Breast epithelium (tissue), 4 donors: Measurements from ENCODE around the gene KLF3. TPM values are rescaled to one million over a fixed set of nuclear protein-coding genes. Genes with fewer than 3 reads are reported as not detected.

ENCODE experiments used
- DNase-seq, 2 donors: peaks; one replicate each; pipeline ENCODE4 v3.0.0-alpha.2; 2019; ENCODE audit warnings: low spot score in 2 of 2
- H3K27ac ChIP-seq, 2 donors: fragments of 200-600 bp; sonication (generic) in 1 of 2; one replicate each; pipeline ENCODE4 v1.5.1; 2016 to 2019; ENCODE audit warnings: mild to moderate bottlenecking in 1 of 2
- H3K27me3 ChIP-seq, 2 donors: fragments of 200-600 bp; sonication (generic) in 1 of 2; one replicate each; pipeline versions ENCODE4 v1.5.1 to v1.6.0; 2017 to 2019; ENCODE audit warnings: control low read depth in 1 of 2, mild to moderate bottlenecking in 1 of 2
- H3K36me3 ChIP-seq: fragments of 200-600 bp; one replicate; pipeline ENCODE4 v1.5.1; 2019
- H3K4me1 ChIP-seq, 2 donors: fragments of 200-600 bp; sonication (generic); one replicate each; pipeline ENCODE4 v1.5.1; 2016 to 2019; ENCODE audit warnings: control low read depth in 1 of 2
- H3K4me3 ChIP-seq, 3 donors: fragments of 200-600 bp; sonication (generic); 1 replicate in 2 of 3; 2 replicates in 1 of 3; pipeline ENCODE4 v1.5.1; 2016 to 2019; ENCODE audit warnings: mild to moderate bottlenecking in 3 of 3, moderate library complexity in 2 of 3
- H3K9me3 ChIP-seq, 2 donors: fragments of 200-600 bp; sonication (generic) in 1 of 2; one replicate each; pipeline ENCODE4 v1.5.1; 2016 to 2019; ENCODE audit warnings: control low read depth in 1 of 2
- POLR2A ChIP-seq: fragments of 450-650 bp; IDR thresholded peaks from one replicate; pipeline ENCODE4 v1.6.1; 2016; ENCODE audit warnings: antibody characterized with exemption, mild to moderate bottlenecking, moderate library complexity
- POLR2AphosphoS5 ChIP-seq, 3 donors: sonication (generic); formaldehyde crosslinking; IDR thresholded peaks; one replicate each; pipeline ENCODE4 v1.6.1; 2017; ENCODE audit warnings: antibody characterized with exemption in 3 of 3
- intact Hi-C: fragments of 100-400 bp; cut with DNase I; formaldehyde crosslinking; loops from one replicate; pipeline ENCODE4 v1.15.1; 2023; ENCODE audit warnings: low total_unique reads
- total RNA-seq, 3 donors: library from RNA; depleted of rRNA; stranded (reverse); fragments of >200 nt; gene quantifications; one replicate each; pipeline ENCODE4 v1.1.0, GENCODE V29; 2016
- TF ChIP-seq, protein P1 (sequence below), 3 donors: fragments of 450-650 bp; IDR thresholded peaks; one replicate each; pipeline ENCODE4 v1.5.1; 2016 to 2017; ENCODE audit warnings: antibody characterized with exemption in 3 of 3, mild to moderate bottlenecking in 3 of 3, moderate library complexity in 3 of 3

KLF3 gene
- 10 to 100 TPM; 33.4 to 48.5 (median 36.0) TPM for total RNA-seq

DNA sequence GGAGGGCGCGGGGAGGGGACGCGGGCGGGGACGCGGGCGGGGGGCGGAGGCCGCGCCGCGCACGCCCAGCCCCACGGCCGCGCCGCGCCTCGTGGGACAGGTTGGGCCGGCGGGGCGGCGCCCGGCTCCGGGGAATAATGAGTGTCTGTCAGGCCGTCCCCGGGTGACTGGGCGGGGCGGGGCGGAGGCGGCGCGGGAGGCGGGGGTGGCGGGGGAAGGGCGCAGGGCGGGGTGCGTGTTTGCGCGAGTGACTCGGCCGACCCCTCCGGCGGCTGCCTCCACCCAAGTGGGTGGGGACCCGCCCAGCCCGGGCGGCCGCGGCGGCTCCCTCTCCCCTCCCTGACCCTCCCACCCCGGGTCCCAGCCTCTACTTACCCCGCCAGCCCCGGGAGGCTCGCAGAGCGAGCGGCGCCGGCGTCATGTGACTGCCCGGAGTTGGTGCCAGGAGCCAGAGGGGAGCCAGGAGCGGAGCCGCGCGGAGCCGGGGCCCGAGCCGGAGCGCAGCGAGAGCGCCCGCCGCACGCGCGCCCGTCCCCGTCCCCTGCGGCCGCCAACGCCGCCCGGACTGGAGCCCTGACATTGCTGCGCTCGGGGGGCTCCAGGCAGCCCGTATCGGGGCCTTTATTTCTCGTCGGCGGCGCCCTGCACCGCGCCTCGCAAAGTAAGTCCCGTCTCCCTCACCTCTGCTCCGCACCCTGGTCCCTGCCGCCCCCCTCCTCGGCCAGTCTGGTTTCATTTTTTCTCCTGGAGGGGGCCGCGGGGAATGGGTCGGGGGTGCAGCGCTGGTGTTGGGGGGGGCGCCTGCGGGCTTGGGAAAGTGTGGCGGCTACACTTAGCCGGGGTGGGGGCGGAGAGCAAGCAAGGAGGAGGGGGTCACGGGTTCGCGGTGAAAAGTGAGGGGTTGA lies at the start of gene KLF3:
KLF3 (plus strand) TSS at position 399 of the 905 bp plus-strand sequence. CDS start 16,427 bp downstream, outside the sequence.
- H3K27ac ChIP-seq: peak within 1 kb of the TSS; percentile 98 to 99
- H3K9me3 ChIP-seq: no peaks in the 10 kb centered on the region
- TF ChIP-seq, protein P1, sequence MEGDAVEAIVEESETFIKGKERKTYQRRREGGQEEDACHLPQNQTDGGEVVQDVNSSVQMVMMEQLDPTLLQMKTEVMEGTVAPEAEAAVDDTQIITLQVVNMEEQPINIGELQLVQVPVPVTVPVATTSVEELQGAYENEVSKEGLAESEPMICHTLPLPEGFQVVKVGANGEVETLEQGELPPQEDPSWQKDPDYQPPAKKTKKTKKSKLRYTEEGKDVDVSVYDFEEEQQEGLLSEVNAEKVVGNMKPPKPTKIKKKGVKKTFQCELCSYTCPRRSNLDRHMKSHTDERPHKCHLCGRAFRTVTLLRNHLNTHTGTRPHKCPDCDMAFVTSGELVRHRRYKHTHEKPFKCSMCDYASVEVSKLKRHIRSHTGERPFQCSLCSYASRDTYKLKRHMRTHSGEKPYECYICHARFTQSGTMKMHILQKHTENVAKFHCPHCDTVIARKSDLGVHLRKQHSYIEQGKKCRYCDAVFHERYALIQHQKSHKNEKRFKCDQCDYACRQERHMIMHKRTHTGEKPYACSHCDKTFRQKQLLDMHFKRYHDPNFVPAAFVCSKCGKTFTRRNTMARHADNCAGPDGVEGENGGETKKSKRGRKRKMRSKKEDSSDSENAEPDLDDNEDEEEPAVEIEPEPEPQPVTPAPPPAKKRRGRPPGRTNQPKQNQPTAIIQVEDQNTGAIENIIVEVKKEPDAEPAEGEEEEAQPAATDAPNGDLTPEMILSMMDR (IDR thresholded peaks at IDR 0.05): no peak
- peak; percentile 45 to 58 (median 57) for TF ChIP-seq POLR2AphosphoS5 (IDR thresholded peaks at IDR 0.05)
- no peak for TF ChIP-seq POLR2A
- peak; percentile 88 to 89 for DNase-seq
- no peaks in the 10 kb centered on the region for H3K36me3 ChIP-seq
- no peaks in the 10 kb centered on the region for H3K27me3 ChIP-seq
- H3K4me3 ChIP-seq: peak within 1 kb of the TSS; percentile 83 to 98 (median 95)
- intact Hi-C loops: no loop called here
- peaks cover 0 to 13% of the 10 kb centered on the region in 2 donors for H3K4me1 ChIP-seq

DNA sequence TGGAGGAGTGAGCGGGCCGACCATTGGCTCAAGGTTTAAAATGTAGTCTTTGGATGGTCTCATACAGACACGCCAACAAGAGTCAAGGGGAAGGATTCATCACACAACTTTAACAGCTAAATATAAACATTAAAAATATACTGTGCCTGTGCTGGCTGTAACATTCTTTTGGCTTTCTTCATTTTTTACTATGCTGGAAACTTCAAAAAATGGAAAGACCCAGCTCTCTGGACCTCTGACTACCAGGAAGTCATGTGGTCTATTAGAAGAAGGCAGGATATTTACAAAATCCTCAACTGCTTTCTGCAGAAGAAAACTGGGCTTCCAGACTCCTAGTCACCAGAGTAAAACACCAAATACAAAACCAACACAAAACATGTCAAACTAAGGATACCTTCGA lies 49.8 kb upstream of the KLF3 start:
- Histone ChIP-seq H3K4me1 (no peaks in the 10 kb centered on the region), H3K27me3 (no peaks in the 10 kb centered on the region), H3K4me3 (no peak overlapping the region), H3K9me3 (no peaks in the 10 kb centered on the region), H3K36me3 (no peaks in the 10 kb centered on the region), H3K27ac (no peak overlapping the region)
- TF ChIP-seq, protein P1 (IDR thresholded peaks at IDR 0.05): no peak
- TF ChIP-seq POLR2AphosphoS5 (IDR thresholded peaks at IDR 0.05) (no peak), POLR2A (no peak)
- no peak for DNase-seq
- intact Hi-C loops: no loop called here

DNA sequence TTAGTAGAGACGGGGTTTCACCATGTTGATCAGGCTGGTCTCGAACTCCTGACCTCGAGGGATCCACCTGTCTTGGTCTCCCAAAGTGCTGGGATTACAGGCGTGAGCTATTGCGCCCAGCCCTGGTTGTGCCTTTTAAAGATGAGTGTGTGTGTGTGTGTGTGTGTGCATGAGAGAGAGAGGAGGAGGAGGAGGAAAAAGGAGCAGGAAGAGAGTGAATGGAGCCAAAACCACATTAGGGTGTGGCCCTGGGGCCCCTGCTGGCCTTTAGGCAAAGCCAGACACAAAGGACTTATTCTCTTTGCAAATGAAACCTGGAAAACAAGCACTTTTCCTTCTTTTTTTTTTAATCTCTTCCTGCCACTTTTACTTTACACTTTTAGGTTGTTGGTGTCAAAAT lies 48.2 kb upstream of the KLF3 start:
- Histone ChIP-seq H3K36me3 (no peaks in the 10 kb centered on the region), H3K27ac (no peak overlapping the region), H3K4me1 (no peaks in the 10 kb centered on the region), H3K27me3 (no peaks in the 10 kb centered on the region), H3K4me3 (no peak overlapping the region), H3K9me3 (no peaks in the 10 kb centered on the region)
- DNase-seq: no peak
- intact Hi-C loops: no loop called here
- TF ChIP-seq POLR2A (no peak), POLR2AphosphoS5 (IDR thresholded peaks at IDR 0.05) (no peak)
- TF ChIP-seq, protein P1 (IDR thresholded peaks at IDR 0.05): no peak

- Histone ChIP-seq H3K9me3 (no peaks in the 10 kb centered on the region), H3K27ac (no peak overlapping the region), H3K36me3 (no peaks in the 10 kb centered on the region), H3K27me3 (no peaks in the 10 kb centered on the region), H3K4me1 (no peaks in the 10 kb centered on the region), H3K4me3 (no peak overlapping the region)
- intact Hi-C loops: no loop called here
- TF ChIP-seq, protein P1 (IDR thresholded peaks at IDR 0.05): no peak
- TF ChIP-seq POLR2A: no peak
- no peak for TF ChIP-seq POLR2AphosphoS5 (IDR thresholded peaks at IDR 0.05)
- DNase-seq: no peak
Measured at GRCh38 chr4:38618505-38618904, 45.5 kb upstream of the KLF3 start.

- TF ChIP-seq, protein P1 (IDR thresholded peaks at IDR 0.05): no peak
- TF ChIP-seq POLR2AphosphoS5 (IDR thresholded peaks at IDR 0.05) (no peak), POLR2A (no peak)
- H3K9me3 ChIP-seq: no peaks in the 10 kb centered on the region
- no peaks in the 10 kb centered on the region for H3K27me3 ChIP-seq
- no peak for DNase-seq
- H3K4me1 ChIP-seq: no peaks in the 10 kb centered on the region
- no peak overlapping the region for H3K4me3 ChIP-seq
- intact Hi-C loops: no loop called here
- no peak overlapping the region for H3K27ac ChIP-seq
- H3K36me3 ChIP-seq: no peaks in the 10 kb centered on the region
Measured at GRCh38 chr4:38619316-38619715, 44.7 kb upstream of the KLF3 start.
